ENCODE data around the gene TGM3. TPM values are rescaled to one million over a fixed set of nuclear protein-coding genes. Genes with fewer than 3 reads are reported as not detected.

Gene TGM3
- total RNA-seq, 1 donor from 2014 or later, result not detected

GRCh38 chr20:2346188-2346587, 50.4 kb downstream of the TGM3 start:
- Mint-ChIP-seq H3K4me1 (ENCODE audit: unreplicated experiment) (no peaks in the 10 kb centered on the region), H3K4me3 (ENCODE audit: unreplicated experiment) (no peak overlapping the region), H3K27me3 (ENCODE audit: unreplicated experiment) (peaks cover 5% of the 10 kb centered on the region), H3K9me3 (ENCODE audit: unreplicated experiment) (peaks cover 4% of the 10 kb centered on the region), H3K27ac (ENCODE audit: unreplicated experiment) (no peak overlapping the region), H3K36me3 (ENCODE audit: unreplicated experiment) (no peaks in the 10 kb centered on the region)
- TF ChIP-seq, protein P1, sequence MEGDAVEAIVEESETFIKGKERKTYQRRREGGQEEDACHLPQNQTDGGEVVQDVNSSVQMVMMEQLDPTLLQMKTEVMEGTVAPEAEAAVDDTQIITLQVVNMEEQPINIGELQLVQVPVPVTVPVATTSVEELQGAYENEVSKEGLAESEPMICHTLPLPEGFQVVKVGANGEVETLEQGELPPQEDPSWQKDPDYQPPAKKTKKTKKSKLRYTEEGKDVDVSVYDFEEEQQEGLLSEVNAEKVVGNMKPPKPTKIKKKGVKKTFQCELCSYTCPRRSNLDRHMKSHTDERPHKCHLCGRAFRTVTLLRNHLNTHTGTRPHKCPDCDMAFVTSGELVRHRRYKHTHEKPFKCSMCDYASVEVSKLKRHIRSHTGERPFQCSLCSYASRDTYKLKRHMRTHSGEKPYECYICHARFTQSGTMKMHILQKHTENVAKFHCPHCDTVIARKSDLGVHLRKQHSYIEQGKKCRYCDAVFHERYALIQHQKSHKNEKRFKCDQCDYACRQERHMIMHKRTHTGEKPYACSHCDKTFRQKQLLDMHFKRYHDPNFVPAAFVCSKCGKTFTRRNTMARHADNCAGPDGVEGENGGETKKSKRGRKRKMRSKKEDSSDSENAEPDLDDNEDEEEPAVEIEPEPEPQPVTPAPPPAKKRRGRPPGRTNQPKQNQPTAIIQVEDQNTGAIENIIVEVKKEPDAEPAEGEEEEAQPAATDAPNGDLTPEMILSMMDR (IDR thresholded peaks at IDR 0.05), result no peak
- DNase-seq (ENCODE audit: extremely low spot score, unreplicated experiment), result no peak

DNA sequence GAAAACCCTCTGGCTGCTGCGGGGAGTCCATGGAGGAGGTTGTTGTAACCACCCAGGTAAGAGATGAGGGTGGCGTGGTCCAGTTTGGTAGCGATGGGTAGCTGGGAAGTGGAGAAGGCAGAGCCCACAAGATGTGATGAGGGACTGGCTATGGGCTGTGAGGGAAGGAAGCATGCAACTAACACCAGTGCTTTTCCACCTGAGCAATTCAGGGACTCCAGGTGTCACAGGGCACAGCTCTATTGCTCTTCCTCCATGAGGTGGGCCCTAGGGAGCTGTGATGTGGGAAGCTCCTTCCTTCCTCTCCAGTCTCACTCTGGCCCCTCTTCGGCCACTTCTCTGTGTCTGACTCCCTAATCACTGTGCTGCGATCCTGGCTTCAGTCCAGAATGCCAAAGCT, 52.5 kb downstream of the TGM3 start:
- TF ChIP-seq, protein P1 (IDR thresholded peaks at IDR 0.05), result no peak
- Mint-ChIP-seq H3K27me3 (ENCODE audit: unreplicated experiment) (peaks cover 7% of the 10 kb centered on the region), H3K4me1 (ENCODE audit: unreplicated experiment) (peaks cover 2% of the 10 kb centered on the region), H3K9me3 (ENCODE audit: unreplicated experiment) (peaks cover 4% of the 10 kb centered on the region), H3K27ac (ENCODE audit: unreplicated experiment) (no peak overlapping the region), H3K4me3 (ENCODE audit: unreplicated experiment) (no peak overlapping the region), H3K36me3 (ENCODE audit: unreplicated experiment) (no peaks in the 10 kb centered on the region)
- DNase-seq (ENCODE audit: extremely low spot score, unreplicated experiment), result no peak

DNA sequence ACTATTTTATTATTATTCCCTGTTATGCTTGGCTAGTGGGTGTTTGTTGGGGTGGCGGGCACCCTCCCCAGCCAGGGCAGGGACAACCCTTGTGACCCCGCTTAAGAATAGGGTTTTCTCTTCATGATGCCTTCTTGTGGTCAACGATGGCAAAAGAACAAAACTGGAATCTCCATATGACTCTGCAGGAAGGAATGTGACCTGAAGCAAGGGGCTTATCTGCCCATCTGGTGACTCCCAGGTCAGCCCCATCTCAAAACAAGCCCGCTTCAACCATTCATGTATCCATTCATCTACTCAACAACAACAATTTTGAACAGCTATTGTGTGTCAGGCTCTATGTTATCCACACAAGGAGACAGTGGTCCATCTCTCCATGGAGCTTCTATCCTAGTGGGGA, 54.0 kb downstream of the TGM3 start:
- H3K4me3 Mint-ChIP-seq (ENCODE audit: unreplicated experiment), result no peak overlapping the region
- H3K36me3 Mint-ChIP-seq (ENCODE audit: unreplicated experiment), result no peaks in the 10 kb centered on the region
- TF ChIP-seq, protein P1 (IDR thresholded peaks at IDR 0.05), result no peak
- no peak for DNase-seq (ENCODE audit: extremely low spot score, unreplicated experiment)
- peaks cover 2% of the 10 kb centered on the region for H3K4me1 Mint-ChIP-seq (ENCODE audit: unreplicated experiment)
- no peak overlapping the region for H3K27ac Mint-ChIP-seq (ENCODE audit: unreplicated experiment)
- peaks cover 4% of the 10 kb centered on the region for H3K9me3 Mint-ChIP-seq (ENCODE audit: unreplicated experiment)
- H3K27me3 Mint-ChIP-seq (ENCODE audit: unreplicated experiment), result peaks cover 17% of the 10 kb centered on the region

GRCh38 chr20:2350606-2351005, 54.8 kb downstream of the TGM3 start:
- Mint-ChIP-seq H3K36me3 (ENCODE audit: unreplicated experiment) (no peaks in the 10 kb centered on the region), H3K27me3 (ENCODE audit: unreplicated experiment) (peaks cover 21% of the 10 kb centered on the region), H3K4me1 (ENCODE audit: unreplicated experiment) (peaks cover 2% of the 10 kb centered on the region), H3K4me3 (ENCODE audit: unreplicated experiment) (no peak overlapping the region), H3K9me3 (ENCODE audit: unreplicated experiment) (peaks cover 4% of the 10 kb centered on the region), H3K27ac (ENCODE audit: unreplicated experiment) (no peak overlapping the region)
- TF ChIP-seq, protein P1 (IDR thresholded peaks at IDR 0.05), result no peak
- no peak for DNase-seq (ENCODE audit: extremely low spot score, unreplicated experiment)

GRCh38 chr20:2353231-2353630, 57.4 kb downstream of the TGM3 start:
- H3K4me3 Mint-ChIP-seq (ENCODE audit: unreplicated experiment), result no peak overlapping the region
- H3K36me3 Mint-ChIP-seq (ENCODE audit: unreplicated experiment), result no peaks in the 10 kb centered on the region
- H3K27ac Mint-ChIP-seq (ENCODE audit: unreplicated experiment), result no peak overlapping the region
- H3K27me3 Mint-ChIP-seq (ENCODE audit: unreplicated experiment), result peaks cover 28% of the 10 kb centered on the region
- peaks cover 2% of the 10 kb centered on the region for H3K4me1 Mint-ChIP-seq (ENCODE audit: unreplicated experiment)
- TF ChIP-seq, protein P1 (IDR thresholded peaks at IDR 0.05), result no peak
- no peaks in the 10 kb centered on the region for H3K9me3 Mint-ChIP-seq (ENCODE audit: unreplicated experiment)
- DNase-seq (ENCODE audit: extremely low spot score, unreplicated experiment), result no peak
